Fibroblast of lung (primary cell): Measurements from ENCODE around the gene ATP6V0A1.

ENCODE experiments used
- EZH2 ChIP-seq: IDR thresholded peaks from 2 replicates; pipeline ENCODE4 v1.5.1; 2012; ENCODE audit warnings: low read length, control low read depth, mild to moderate bottlenecking; ENCODE audit errors: missing control alignments
- TF ChIP-seq, protein P1 (sequence below), 2 donors: IDR thresholded peaks in 1 of 2; conservative IDR thresholded peaks in 1 of 2; 1 replicate in 1 of 2; 2 replicates in 1 of 2; pipeline ENCODE4 v1.5.1; 2011 to 2012; ENCODE audit warnings: low read length in 2 of 2, control low read depth in 1 of 2, inconsistent platforms in 1 of 2, low read depth in 1 of 2, mild to moderate bottlenecking in 1 of 2

DNA sequence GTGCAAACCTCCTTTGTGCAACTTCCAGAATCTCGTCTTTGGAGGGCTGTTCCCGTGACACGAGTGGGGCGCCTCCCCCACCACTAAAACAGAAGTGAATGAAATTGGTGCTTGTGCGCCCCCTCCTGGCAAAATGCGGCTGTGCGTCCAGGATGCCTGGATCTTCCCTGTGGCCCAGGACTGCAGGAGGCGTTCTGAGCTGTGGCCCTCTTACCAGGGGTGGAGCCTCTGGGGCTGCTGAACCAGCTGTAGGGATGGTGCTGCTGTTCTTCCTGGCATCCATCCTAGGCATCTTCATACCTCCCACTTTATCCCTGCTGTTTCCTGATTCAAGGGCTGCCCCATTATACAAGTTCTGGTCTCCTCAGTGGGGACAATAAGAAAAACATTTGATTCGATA, 58.8 kb downstream of the ATP6V0A1 start:
- TF ChIP-seq, protein P1, sequence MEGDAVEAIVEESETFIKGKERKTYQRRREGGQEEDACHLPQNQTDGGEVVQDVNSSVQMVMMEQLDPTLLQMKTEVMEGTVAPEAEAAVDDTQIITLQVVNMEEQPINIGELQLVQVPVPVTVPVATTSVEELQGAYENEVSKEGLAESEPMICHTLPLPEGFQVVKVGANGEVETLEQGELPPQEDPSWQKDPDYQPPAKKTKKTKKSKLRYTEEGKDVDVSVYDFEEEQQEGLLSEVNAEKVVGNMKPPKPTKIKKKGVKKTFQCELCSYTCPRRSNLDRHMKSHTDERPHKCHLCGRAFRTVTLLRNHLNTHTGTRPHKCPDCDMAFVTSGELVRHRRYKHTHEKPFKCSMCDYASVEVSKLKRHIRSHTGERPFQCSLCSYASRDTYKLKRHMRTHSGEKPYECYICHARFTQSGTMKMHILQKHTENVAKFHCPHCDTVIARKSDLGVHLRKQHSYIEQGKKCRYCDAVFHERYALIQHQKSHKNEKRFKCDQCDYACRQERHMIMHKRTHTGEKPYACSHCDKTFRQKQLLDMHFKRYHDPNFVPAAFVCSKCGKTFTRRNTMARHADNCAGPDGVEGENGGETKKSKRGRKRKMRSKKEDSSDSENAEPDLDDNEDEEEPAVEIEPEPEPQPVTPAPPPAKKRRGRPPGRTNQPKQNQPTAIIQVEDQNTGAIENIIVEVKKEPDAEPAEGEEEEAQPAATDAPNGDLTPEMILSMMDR (conservative IDR thresholded peaks at IDR 0.05 in 1 of 2, IDR thresholded peaks at IDR 0.05 in 1 of 2; ENCODE audit: low read depth in 1 of 2, low read length in 2 of 2) = peak; percentile 94
- no peak for TF ChIP-seq EZH2
